ENCODE results near the gene XRCC2.

- TF ChIP-seq CTCF (IDR thresholded peaks at IDR 0.05 in 4 of 5, conservative IDR thresholded peaks at IDR 0.05 in 1 of 5) (no peak), POLR2A (IDR thresholded peaks at IDR 0.05) (no peak)
Observed at GRCh38 chr7:152666078-152666477, 9.9 kb downstream of the XRCC2 start.
